ENCODE data around the gene FHL2.

Gene FHL2

DNA sequence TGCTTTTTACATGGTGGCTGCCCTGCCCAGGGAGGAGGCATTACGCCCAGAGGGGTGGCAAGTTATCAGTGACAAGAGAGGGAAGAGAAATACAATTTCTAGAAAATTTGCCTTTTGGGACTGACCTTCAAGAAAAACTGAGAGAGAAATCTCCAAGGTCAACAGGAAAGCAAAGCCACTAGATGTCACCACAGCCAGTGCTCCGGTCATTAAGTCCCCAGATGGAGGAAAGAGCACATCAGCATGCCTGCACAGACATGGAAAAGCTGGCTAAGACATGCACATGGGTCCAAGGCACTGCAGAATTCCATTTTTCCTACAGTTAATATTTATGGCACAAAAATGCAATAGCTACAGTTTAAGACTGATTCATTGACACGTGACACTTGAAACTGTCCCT is 21.0 kb downstream of the FHL2 start:
- DNase-seq = no peak

DNA sequence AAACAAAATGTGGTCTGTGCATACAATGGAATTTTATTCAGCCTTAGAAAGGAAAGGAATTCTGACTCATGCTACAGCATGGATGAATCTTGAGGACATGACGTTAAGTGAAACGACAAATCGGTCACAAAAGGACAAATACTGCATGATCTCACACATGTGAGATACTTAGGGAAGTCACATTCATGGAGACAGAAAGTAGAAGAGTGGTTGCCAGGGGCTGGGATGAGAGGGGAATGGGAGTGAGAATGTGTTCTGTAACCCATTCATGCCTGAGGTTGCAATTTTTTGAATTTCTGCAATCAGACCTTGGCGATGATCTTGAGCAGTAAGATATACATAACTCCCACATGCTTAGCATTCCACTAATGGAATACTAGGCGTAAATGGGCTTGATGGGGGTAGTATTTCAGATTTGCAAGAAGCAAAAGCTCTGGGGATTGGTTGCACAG is 22.0 kb downstream of the FHL2 start:
- no peak for DNase-seq

DNA sequence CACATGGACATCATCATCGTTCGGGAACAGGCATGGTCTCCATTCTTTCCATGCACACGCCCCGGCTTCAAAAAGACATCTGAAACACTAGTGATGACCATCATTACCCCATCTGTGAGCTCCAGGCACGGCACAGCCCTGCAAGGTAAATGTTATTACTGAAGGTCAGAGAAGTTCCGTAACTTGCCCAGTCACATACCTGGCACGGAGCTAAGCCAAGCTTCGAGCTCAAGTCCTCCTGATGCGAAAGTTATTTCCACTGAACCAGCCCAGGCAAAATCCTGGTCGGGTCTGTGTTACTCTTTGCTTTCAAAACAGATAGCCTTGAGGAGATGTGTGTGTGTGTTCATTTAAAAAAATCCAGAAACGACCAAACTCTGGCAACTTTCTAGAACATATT is 22.8 kb downstream of the FHL2 start:
- no peak for DNase-seq

DNA sequence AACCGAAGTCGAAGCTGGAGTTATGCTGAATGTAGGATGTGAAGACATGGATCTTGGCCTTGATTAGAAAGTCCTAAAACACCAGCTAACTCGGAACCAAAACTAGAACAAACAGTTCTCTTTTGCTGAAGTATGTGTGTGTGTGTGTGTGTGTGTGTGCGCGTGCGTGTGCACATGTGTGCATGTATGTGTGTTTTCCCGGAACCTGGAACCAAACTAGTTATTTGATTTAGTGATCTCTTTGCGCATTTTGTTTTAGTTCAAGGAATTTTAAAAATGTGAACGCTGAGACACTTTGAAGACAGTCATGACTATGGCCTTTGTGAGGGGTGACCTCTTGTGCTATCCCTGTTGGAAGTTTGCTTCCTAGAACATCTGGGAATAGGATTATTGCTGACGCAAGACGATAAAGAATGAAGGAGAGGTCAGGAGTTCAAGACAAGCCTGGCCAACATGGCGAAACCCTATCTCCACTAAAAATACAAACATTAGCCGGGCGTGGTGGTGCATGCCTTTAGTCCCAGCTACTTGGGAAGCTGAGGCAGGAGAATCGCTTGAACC is 23.8 kb downstream of the FHL2 start:
- DNase-seq = no peak

DNA sequence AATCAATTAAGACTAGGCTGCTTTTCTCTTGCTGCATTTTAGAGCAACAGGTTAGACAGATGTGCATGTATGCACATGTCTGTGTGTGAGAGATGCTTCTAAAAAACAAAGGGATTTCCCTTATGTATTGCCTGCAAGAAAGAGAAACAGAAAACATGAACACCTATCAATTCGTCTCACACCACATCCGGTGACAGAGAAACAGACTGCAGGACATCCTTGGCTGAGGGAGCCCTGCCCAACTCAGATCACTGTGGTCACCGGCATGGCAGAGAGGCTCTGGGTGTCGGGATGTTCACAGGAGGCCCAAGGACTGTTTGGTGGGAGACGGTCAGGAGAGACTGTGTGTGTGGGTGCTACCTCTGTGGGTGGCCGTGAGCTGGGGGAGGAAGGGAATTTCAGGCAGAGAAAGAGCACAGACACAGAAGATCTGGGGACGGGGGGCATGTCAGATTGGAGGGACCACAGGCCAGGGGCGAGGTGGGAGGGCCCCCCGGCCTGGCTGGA is 24.9 kb downstream of the FHL2 start:
- DNase-seq = no peak

DNA sequence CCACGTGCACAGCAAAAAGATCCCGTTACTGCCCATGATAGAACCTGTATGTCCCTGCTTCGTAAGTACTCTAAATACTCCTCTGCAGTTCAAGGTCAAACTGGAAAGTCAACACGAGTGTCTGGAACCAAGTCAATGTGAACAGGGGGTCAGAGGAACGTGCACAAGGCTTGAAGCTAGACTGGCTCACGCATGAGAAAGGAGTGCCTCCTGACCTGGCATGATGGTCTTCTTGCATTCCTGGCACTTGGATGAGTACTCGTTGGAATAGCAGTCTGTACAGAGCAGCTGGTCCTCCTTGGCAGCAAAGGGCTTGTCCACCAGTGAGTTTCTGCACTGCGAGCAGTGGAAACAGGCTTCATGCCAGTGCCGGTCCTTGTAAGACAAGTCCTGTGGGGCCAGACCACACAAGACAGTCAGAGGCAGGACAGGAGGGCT is 25.5 kb downstream of the FHL2 start:
- DNase-seq = no peak

DNA sequence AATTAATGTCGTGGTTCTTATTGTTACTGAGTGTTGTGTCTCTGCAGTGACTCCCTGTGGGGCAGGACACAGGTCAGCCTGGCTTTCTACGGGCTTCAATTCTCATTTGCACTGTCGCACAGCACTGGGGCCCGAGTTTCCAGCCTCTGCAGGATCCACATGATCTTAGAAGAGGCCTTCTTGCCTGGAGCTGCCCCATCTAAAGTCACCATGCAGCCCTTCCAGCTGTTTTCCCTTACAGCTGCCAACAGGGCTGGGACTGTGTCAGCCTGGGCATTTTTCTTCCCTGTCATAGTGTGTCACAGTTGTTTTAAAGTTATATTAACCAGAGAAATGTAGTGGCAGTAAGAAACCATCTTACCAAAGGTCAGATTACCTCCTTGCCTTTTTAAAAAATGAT is 27.0 kb downstream of the FHL2 start:
- DNase-seq = no peak

DNA sequence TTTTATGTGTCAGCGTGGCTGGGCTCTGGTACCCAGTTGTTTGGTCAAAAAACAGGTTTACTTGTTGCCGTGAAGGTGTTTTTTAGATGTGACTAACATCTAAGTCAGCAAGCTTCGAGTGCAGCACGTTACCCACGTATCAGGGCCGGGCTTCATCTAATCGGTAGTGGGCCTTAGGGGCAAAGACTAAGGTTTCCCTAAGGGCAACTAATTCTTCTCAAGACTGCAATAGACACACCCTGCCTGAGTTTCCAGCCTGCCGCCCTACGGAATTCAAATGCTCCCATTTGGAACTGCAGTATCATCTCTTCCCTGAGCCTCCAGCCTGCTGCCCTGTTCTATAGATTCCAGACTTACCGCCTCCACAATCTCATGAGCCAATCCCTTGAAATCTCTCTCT is 27.7 kb downstream of the FHL2 start:
- DNase-seq = no peak

DNA sequence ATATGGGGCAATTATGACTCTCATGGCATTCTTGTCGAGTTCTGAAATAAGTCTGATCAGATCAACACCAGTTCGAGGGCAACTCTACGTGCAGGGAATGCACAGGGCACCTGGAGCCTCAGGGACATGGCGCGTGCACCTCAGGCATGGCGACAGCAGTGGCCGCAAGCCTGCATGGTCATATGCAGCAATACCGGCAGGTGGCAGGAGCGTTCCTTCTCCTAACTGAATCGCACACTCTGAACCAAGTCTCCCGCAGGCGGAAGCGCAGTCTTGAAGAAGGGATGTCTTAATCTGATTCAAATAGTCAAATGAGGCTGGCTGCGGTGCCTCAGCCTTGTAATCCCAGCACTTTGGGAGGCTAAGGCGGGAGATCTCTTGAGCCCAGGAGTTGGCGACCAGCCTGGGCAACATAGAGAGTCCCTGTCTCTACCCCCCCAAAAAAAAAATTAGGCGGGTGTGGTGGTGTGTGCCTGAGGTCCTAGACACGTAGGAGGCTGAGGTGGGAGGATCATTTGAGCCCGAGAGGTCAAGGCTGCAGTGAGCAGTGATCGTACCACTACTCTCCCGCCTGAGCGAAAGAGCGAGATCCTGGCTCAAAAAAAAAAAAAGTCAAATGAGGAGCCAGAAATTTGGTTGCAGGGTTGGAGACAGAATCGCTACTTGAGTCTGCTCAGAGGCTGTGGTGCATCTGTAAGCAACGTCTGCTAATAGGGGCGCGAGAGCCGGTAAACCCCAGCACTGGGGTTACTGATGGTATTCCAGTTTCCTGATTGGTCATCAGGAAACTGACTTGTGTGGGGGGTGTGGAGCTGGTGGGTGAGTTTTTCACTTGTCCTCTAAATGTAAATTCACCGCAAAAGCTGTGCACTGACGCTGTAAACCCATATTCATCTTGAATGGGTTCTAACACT is 28.8 kb downstream of the FHL2 start:
- peak; percentile 69 for DNase-seq

DNA sequence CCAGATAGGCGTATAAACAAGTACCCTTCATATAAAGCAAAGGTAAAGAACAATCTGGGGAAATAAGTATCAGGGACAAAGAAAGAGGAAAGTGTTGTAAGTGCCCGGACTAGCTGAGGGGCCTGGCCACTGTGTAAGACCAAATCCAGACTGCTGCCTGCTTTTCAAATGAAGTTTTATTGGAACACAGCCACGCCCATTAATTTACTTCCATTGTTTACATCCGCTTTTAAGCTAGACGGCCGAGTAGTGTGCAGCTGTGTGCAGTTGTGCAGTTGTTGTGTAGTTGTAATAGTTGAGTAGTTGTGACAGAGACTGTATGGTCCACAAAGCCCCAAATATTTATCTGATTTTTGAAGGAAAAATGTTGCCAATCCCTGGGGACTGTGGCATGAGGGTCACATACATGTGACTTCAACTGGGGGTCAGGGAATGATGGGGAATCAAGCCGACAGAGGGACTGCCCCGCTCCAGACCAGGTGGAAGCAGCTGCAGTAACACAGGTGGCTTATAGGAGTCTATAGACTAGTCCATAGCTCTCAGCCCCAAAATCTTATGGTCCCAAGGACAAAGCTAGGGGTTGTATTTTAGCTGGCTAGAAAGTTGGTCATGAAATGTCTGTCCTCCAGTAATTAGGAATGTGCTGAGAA is 30.0 kb downstream of the FHL2 start:
- no peak for DNase-seq

DNA sequence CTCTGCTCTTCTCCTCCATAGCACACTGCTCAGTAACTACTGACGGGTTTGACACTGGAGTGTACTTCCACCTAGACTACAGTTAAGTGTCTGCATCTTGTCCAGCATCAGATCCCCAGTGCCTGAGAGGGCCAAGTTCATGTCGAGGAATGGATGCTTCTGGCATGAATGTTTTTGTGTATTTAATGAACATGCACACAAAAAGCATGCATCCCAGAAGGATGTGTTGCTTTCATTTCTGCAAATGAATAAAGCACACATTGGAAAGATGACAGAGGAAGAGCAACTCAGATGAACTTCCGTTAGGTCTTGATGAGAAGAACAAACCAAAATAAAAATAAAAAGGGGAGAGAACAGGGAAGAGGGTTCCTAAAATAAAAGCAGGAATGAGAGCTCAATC is 33.6 kb downstream of the FHL2 start:
- DNase-seq = no peak

DNA sequence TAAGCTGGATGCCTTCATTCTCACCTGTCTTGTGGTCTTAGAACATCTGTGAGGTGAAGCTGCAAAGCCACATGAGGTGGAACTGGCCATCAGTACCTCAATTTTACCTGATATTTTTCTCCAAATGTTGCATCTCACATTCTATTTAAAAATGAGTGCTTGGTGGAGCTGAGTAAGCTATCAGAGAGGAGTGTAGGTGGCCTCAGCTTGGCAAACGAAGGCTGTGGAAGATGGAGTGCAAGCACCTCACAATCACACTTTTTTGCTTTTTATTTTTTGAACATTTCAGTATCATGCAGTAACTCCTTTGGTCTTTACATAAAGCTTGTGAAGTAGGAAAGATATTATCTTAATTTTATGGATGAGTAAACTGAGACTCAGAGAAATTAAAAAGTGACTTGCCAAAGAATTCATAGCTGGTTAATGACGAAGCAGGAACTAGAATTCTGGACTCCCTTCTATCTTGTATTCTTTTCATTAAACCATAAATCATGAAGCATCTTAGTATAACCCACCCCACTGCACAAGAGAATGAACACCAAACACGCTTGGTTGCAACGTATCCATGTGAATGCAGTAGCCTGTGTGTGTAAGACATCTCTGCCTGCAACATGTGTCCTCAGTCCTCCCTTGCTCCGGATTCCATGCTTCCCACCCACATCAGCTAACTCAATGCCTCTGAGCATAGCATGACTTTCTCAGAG is 34.3 kb downstream of the FHL2 start:
- no peak for DNase-seq

DNA sequence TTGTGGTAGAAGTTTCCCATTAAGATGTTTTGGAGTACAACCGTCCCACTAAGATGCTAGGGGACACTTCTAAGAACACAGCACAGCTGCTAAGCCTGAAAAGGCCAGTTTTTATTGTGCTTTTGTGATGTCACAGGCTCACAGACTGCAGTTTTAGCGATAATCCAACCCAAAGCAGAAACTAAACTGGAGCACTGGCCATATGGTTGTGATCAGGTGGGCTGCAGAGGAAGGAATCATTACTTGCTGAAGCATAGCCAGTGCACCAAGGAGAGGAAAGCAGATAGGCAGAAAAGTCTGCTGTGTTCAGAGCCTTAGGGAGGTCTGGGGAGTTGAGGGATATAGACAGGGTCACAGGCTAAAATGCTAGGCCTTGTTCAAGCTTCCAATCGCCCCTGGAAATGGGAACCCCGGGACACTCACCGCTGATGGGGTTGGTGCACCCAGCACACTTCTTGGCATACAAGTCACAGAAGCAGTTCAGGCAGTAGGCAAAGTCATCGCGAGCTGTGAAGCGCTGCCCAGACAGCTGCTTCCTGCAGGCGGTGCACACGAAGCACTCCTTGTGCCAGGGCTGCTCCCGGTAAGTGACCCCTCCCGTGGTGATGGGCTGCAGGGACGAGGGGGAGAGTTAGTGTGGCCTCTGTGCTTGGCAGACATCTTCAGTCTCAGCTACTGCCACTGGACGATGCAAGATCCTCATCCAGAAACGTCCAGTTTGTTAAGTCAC is 35.8 kb downstream of the FHL2 start:
- no peak for DNase-seq

DNA sequence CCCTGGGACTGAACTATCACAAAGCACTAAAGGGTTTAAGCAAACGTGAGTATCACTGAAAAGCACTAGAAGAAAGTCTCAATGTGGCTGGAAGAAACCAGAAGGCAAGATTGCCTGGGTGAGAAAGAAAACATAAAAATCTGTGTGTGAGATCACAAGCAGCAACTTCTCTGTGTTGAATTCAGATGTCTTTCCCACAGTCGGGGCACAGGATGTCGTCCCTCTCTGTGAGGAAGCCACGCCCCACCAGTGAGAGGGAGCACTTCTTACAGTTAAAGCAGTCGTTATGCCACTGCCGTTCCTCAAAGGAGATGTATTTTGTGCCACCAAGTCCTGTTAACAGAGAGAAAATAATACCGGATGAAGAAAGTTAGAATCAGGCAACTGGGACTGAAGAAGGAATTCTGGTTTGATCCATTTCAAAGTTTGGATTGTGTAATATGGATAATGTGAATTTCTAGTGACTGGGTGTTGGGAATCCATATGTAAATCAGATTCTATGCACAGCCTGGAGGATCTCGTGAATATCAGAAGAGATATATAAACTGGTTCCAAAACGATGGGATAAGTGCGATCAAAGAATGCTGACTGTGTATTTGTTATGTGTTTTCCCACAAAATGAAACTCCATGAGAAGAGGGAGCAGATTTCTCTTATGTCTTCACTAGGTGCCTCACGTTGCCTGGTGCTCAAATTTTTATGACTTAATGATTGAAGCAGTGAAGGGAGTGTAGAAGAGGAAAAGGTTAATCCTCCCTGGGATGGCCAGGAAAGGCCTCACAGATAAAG is 37.6 kb downstream of the FHL2 start:
- no peak for DNase-seq

DNA sequence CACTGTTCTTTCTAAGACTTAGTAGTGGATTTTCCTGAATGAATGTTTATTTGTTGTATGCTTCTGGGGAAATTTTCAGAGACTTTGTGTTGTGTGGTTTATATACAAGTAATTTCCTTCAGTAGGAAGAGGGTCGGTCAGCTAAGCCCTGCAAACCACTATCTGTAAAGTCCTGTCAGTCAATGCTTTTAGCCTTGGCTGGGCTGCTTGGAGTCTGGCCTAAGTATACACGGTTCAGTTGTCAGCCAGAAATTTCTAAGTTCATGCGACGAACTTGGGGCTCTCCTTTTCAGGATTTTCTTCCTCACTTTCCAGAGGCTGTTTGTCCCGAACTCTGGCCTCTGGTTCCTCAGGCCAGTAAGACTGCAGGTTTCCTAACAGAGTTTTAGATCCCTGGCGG is 40.3 kb downstream of the FHL2 start:
- DNase-seq = no peak

DNA sequence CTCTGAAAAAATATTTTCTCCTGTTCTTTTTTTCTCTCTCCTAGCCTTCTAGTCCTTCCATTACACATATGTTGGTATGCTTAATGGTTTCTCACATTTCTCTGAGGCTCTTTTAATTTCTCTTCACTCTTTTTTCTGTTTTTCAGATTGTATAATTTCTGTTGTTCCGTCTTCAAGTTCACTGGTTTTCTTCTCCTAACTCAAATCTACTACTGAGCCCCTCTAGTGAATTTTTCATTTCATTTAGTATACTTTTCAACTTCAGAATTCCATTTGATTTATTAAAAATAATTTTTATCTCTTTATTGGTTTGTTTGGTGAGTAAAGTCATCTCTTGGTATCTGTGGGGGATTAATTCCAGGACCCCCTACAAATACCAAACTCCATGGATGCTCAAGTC is 41.7 kb downstream of the FHL2 start:
- no peak for DNase-seq

DNA sequence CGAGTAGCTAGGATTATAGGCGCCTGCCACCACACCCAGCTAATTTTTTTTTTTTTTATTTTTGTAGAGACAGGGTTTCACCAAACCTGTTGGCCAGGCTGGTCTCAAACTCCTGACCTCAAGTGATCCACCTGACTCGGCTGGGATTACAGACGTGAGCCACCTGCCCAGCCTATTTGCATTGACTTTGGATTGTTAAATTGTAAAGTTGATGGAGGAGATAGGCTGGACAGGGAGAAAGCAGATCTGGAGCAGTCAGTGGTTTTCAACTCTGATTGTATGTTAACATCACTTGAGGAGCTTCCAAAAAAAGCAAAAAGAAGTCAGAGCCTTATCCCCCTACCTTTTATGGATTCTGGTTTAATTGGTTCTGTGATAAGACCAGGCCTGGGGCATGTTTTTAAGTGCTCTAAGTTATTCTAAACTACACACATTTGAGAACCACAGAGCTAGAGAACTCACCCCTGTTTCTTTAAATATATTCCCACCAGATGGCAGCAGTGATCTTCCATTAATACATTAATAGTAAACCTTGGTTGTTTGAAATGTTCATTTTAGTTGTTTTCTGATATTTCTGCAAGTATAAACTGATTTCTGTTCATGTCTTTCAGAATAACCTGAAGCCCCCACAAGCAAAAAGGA is 54.0 kb downstream of the FHL2 start:
- DNase-seq = peak; percentile 40

DNA sequence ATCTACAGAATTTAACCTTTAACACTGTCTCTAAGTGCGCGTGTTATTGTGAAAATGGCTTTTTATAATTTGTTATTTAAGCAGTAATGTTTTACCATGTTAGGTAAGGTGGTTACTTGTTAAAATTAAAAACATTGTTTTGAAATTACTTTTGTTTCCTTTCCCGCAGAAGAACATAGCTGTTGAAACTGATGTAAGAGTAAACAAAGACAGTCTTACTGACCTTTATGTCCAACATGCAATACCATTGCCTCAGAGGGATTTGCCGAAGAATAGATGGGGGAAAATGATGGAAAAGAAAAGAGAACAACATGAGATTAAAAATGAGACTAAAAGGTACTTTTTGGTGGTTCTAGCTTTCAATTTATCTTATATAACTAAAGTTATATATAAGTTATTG is 59.4 kb downstream of the FHL2 start:
- DNase-seq = no peak

DNA sequence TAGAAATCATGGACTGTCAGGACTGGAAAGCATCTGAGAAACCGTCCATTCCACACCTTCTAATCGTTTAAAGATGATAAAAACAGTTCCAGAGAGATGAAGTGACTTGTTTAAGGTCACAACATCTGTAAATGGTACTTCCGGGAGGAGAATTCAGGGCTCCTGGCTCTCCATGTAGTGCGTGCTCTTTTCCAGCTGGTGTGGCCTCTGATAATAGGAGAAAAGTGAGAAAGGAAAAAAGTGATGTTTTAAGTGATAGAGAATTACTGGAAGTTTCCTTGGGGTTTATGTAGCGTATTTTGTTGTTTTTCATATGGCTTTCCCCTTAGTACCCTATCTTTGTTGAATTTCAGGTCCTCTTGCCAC is 60.8 kb downstream of the FHL2 start:
- DNase-seq = no peak

DNA sequence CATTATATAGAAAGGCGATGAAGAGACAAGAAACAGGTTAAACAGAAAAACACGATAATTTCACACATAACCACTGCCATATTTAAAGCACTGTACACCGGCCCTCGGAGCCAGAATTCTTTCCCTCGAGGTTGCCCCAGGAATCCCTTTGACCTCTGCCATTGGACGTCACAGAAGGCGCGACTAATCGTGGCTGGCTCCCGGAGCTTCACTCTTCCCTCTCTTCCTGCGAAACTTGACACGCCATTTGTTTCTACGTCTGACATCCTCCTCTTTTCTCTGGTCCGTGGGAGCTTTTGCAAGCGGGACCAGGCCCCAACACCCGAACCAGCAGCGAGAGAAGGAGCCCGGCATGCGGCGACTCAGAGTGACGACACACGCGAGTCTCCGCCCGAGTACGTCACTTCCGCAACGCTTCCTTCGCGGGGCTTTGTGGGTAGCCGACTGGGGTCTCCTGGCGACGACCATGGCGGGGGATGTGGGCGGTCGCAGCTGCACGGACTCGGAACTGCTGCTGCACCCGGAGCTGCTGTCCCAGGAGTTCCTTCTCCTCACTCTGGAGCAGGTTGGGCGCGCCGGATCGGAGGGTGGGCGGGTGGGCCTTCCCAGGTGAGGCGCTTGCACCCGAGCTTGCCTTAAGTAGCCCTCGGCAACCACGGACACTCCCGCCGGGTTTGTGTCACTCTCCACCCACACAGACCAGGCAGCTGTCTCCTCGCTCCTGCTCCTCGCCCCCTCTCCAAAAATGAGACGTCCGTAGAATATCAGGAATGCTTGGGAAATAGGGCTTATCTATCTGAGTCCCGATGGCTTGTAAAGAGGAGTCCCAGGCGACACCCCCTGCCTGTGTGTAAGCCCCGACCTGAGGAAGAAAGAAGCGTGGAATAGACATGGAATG is 61.5 kb downstream of the FHL2 start, which contains the start of gene C2orf49:
C2orf49 (plus strand) TSS at position 419 of the 898 bp plus-strand sequence; CDS start at position 467, 48 bp downstream.
- peak; percentile 73 for DNase-seq

Measured in amniotic stem cell (primary cell).